K562 (cell line): Measurements from ENCODE around the gene MYL10.

ENCODE experiments used
- CHD2 ChIP-seq: IDR thresholded peaks from 2 replicates; pipeline ENCODE4 v1.6.1; 2011; ENCODE audit warnings: low read depth, low read length
- FOS ChIP-seq: IDR thresholded peaks from 3 replicates; pipeline ENCODE4 v1.6.1; 2011; ENCODE audit not compliant: insufficient read length; ENCODE audit errors: extremely low read depth
- KLF13 ChIP-seq: fragments of 450-650 bp; IDR thresholded peaks from 2 replicates; pipeline ENCODE4 v1.6.1; 2016; ENCODE audit warnings: missing genetic modification characterization, low read depth, mild to moderate bottlenecking, missing compliant biosample characterization, moderate library complexity, borderline replicate concordance
- MAZ ChIP-seq, 2 experiments: fragments of 450-650 bp in 1 of 2; sonication (generic) in 1 of 2; formaldehyde crosslinking; IDR thresholded peaks in 1 of 2; conservative IDR thresholded peaks in 1 of 2; 2 replicates each; pipeline versions ENCODE4 v1.4.0 to v1.5.0; 2020; ENCODE audit warnings: mild to moderate bottlenecking in 1 of 2, missing genetic modification reagents in 1 of 2
- NRF1 ChIP-seq, 2 experiments: fragments of 450-650 bp; IDR thresholded peaks in 1 of 2; conservative IDR thresholded peaks in 1 of 2; 2 replicates each; pipeline ENCODE4 v1.6.1; 2014; ENCODE audit warnings: mild to moderate bottlenecking in 2 of 2
- RAD21 ChIP-seq, 2 experiments: fragments of 250-450 bp in 1 of 2; fragments of 450-650 bp in 1 of 2; sonication (Bioruptor Pico) in 1 of 2; formaldehyde crosslinking in 1 of 2; IDR thresholded peaks in 1 of 2; conservative IDR thresholded peaks in 1 of 2; 2 replicates each; pipeline versions ENCODE4 v1.4.0 to v1.8.0; 2020 to 2022; ENCODE audit warnings: mild to moderate bottlenecking in 2 of 2, moderate library complexity in 1 of 2
- SREBF2 ChIP-seq: sonication (generic); formaldehyde crosslinking; IDR thresholded peaks from 2 replicates; pipeline ENCODE4 v1.4.0; 2020; ENCODE audit warnings: mild to moderate bottlenecking, missing genetic modification reagents
- TEAD4 ChIP-seq, 2 experiments: sonication (generic) in 1 of 2; formaldehyde crosslinking in 1 of 2; IDR thresholded peaks; 2 replicates each; pipeline versions ENCODE4 v1.6.1 to v1.8.0; 2012 to 2022; ENCODE audit warnings: borderline replicate concordance in 1 of 2, inconsistent platforms in 1 of 2, low read length in 1 of 2, mild to moderate bottlenecking in 1 of 2, missing genetic modification reagents in 1 of 2
- ZBTB11 ChIP-seq, 3 experiments: fragments of 200-800 bp in 1 of 3; fragments of 250-450 bp in 1 of 3; fragments of 450-650 bp in 1 of 3; sonication (Bioruptor Pico) in 1 of 3; sonication (Bioruptor generic) in 1 of 3; formaldehyde crosslinking in 1 of 3; IDR thresholded peaks; 2 replicates each; pipeline versions ENCODE4 v1.6.1 to v1.8.0; 2016 to 2022; ENCODE audit warnings: mild to moderate bottlenecking in 2 of 3, missing genetic modification characterization in 2 of 3, missing compliant biosample characterization in 1 of 3, moderate library complexity in 1 of 3
- ZNF444 ChIP-seq: fragments of 250-450 bp; sonication (Bioruptor Pico); IDR thresholded peaks from 2 replicates; pipeline ENCODE4 v1.4.0; 2020; ENCODE audit warnings: mild to moderate bottlenecking, moderate library complexity
- ZNF778 ChIP-seq: fragments of 450-650 bp; formaldehyde crosslinking; IDR thresholded peaks from 2 replicates; pipeline ENCODE4 v1.4.0; 2020; ENCODE audit warnings: mild to moderate bottlenecking, moderate library complexity

GRCh38 chr7:101597941-101598340 lies 31.2 kb downstream of the MYL10 start:
- no peak for TF ChIP-seq CHD2
- TF ChIP-seq ZNF444 (CRISPR knock-in tag) = no peak
- TF ChIP-seq FOS = no peak
- no peak for TF ChIP-seq RAD21 (CRISPR knock-in tag; conservative IDR thresholded peaks at IDR 0.05 in 1 of 2, IDR thresholded peaks at IDR 0.05 in 1 of 2)
- no peak for TF ChIP-seq ZBTB11 (CRISPR knock-in tag; IDR thresholded peaks at IDR 0.05)
- TF ChIP-seq ZNF778 (CRISPR knock-in tag) = no peak
- TF ChIP-seq TEAD4 (IDR thresholded peaks at IDR 0.05; ENCODE audit: low read length) = no peak
- no peak for TF ChIP-seq TEAD4 (CRISPR knock-in tag; IDR thresholded peaks at IDR 0.05; ENCODE audit: borderline replicate concordance)
- no peak for TF ChIP-seq NRF1 (conservative IDR thresholded peaks at IDR 0.05 in 1 of 2, IDR thresholded peaks at IDR 0.05 in 1 of 2)
- no peak for TF ChIP-seq MAZ (CRISPR knock-in tag; conservative IDR thresholded peaks at IDR 0.05 in 1 of 2, IDR thresholded peaks at IDR 0.05 in 1 of 2)
- no peak for TF ChIP-seq SREBF2 (CRISPR knock-in tag)
- TF ChIP-seq KLF13 (tag) = no peak
